PC-3 (cell line): ENCODE measurements around the gene LRRC41. TPM values are rescaled to one million over a fixed set of nuclear protein-coding genes. Genes with fewer than 3 reads are reported as not detected.

Experiments used
- ATAC-seq: fragments of 200-7000 bp; cut with Tn5 transposase; 2 replicates; pipeline ENCODE4 v1.9.1; 2020; ENCODE audit warnings: mild to moderate bottlenecking, moderate library complexity
- BruUV-seq: library from RNA; stranded (reverse); fragments of 400-500 nt; replicated peaks from 2 replicates; lab custom pipeline; 2021; lab: Mats Ljungman, UMichigan
- CTCF ChIA-PET: fragments of 300-600 bp; sonication (Branson Sonifier 250); formaldehyde crosslinking; loops from one replicate; lab custom pipeline; 2022; ENCODE audit warnings: antibody characterized with exemption; lab: Charles Lee
- POLR2A ChIA-PET: fragments of 300-600 bp; sonication (Branson Sonifier 250); formaldehyde crosslinking; loops from one replicate; lab custom pipeline; 2022; ENCODE audit warnings: antibody characterized with exemption; ENCODE audit not compliant: unreplicated experiment; lab: Charles Lee
- DNase-seq: peaks from one replicate; pipeline ENCODE4 v3.0.0-alpha.2; 2015
- H2AFZ ChIP-seq: fragments of 300-600 bp; sonication (generic); 2 replicates; pipeline ENCODE4 v1.6.0; 2016; ENCODE audit warnings: antibody characterized with exemption, low read length
- H3F3A ChIP-seq: fragments of 300-600 bp; sonication (generic); one replicate; pipeline ENCODE4 v1.6.0; 2017; ENCODE audit warnings: antibody characterized with exemption, low read length, control low read depth, mild to moderate bottlenecking; ENCODE audit not compliant: unreplicated experiment
- H3K27ac ChIP-seq: fragments of 300-600 bp; sonication (generic); 2 replicates; pipeline ENCODE4 v1.5.1; 2016; ENCODE audit warnings: mild to moderate bottlenecking, low read length
- H3K27me3 ChIP-seq: fragments of 300-600 bp; sonication (generic); 2 replicates; pipeline ENCODE4 v1.6.1; 2016; ENCODE audit warnings: low read length, mixed read lengths
- H3K36me3 ChIP-seq: fragments of 300-600 bp; sonication (generic); 2 replicates; pipeline ENCODE4 v1.6.1; 2016; ENCODE audit warnings: low read depth, mixed run types, low read length, mixed read lengths
- H3K4me1 ChIP-seq: fragments of 300-600 bp; sonication (generic); 2 replicates; pipeline ENCODE4 v1.5.1; 2016; ENCODE audit warnings: low read length; ENCODE audit not compliant: insufficient read depth
- H3K4me2 ChIP-seq: fragments of 300-600 bp; sonication (generic); 2 replicates; pipeline ENCODE4 v1.6.0; 2016; ENCODE audit warnings: low read length
- H3K4me3 ChIP-seq: fragments of 300-600 bp; sonication (generic); 2 replicates; pipeline ENCODE4 v1.5.1; 2016; ENCODE audit warnings: mild to moderate bottlenecking, low read length, mixed read lengths
- H3K79me2 ChIP-seq: fragments of 300-600 bp; sonication (generic); 2 replicates; pipeline ENCODE4 v1.6.1; 2017; ENCODE audit warnings: low read length, mixed read lengths
- H3K9ac ChIP-seq: fragments of 300-600 bp; sonication (generic); 2 replicates; pipeline ENCODE4 v1.6.0; 2016; ENCODE audit warnings: mild to moderate bottlenecking, low read length
- H3K9me2 ChIP-seq: fragments of 300-600 bp; sonication (generic); replicated peaks from 2 replicates; pipeline ENCODE4 v1.6.1; 2016; ENCODE audit warnings: mixed run types, low read length, mixed read lengths
- H3K9me3 ChIP-seq: fragments of 300-600 bp; sonication (generic); 2 replicates; pipeline ENCODE4 v1.6.1; 2016; ENCODE audit warnings: low read length, mixed read lengths
- H4K20me1 ChIP-seq: fragments of 300-600 bp; sonication (generic); 2 replicates; pipeline ENCODE4 v1.6.1; 2016; ENCODE audit warnings: low read length, mixed read lengths
- EZH2 ChIP-seq: fragments of 300-600 bp; sonication (generic); IDR thresholded peaks from one replicate; pipeline ENCODE4 v1.6.1; 2017; ENCODE audit warnings: antibody characterized with exemption, mild to moderate bottlenecking, low read length; ENCODE audit not compliant: unreplicated experiment
- EZH2phosphoT487 ChIP-seq: fragments of 300-600 bp; sonication (generic); IDR thresholded peaks from 2 replicates; pipeline ENCODE4 v1.6.1; 2018; ENCODE audit warnings: mild to moderate bottlenecking, antibody characterized with exemption, low read length, borderline replicate concordance
- intact Hi-C: fragments of 100-400 bp; cut with micrococcal nuclease; formaldehyde crosslinking; loops from 2 replicates; pipeline ENCODE4 v1.9.0; 2023
- total RNA-seq: library from RNA; depleted of rRNA; stranded (reverse); fragments of >200 nt; gene quantifications from 2 replicates; pipeline ENCODE4 v1.2.3, GENCODE V29; 2014
- TF ChIP-seq, protein P1 (sequence below): fragments of 300-600 bp; sonication (generic); conservative IDR thresholded peaks from 2 replicates; pipeline ENCODE4 v1.5.1; 2017; ENCODE audit warnings: antibody characterized with exemption, low read depth, mild to moderate bottlenecking, low read length

Gene LRRC41
- total RNA-seq, 1 experiment from 2014 or later, result 52.7 TPM

DNA sequence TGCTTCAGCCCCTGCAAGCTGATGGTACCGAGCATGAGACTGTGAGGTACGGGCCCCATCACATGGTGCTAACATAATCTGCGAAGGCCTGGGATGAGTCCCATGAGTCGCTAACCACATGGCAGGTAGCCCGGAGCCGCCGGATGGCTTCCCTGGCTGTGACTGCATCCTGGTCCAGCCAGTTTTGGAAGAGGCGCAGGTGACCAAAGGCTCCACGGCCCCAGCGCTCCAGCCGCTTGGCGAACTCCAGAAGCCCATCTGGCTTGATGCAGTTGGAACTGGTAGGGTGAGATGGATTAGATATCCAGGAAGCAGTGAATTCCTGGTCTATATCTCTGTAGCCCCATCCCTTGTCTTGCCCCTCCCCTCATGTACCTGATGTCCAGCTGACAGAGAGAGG, 24.6 kb downstream of the LRRC41 start:
- no peaks in the 10 kb centered on the region for H4K20me1 ChIP-seq
- H3K9ac ChIP-seq, result no peak overlapping the region
- H3K9me3 ChIP-seq, result no peaks in the 10 kb centered on the region
- TF ChIP-seq EZH2 (no peak), EZH2phosphoT487 (no peak)
- TF ChIP-seq, protein P1, sequence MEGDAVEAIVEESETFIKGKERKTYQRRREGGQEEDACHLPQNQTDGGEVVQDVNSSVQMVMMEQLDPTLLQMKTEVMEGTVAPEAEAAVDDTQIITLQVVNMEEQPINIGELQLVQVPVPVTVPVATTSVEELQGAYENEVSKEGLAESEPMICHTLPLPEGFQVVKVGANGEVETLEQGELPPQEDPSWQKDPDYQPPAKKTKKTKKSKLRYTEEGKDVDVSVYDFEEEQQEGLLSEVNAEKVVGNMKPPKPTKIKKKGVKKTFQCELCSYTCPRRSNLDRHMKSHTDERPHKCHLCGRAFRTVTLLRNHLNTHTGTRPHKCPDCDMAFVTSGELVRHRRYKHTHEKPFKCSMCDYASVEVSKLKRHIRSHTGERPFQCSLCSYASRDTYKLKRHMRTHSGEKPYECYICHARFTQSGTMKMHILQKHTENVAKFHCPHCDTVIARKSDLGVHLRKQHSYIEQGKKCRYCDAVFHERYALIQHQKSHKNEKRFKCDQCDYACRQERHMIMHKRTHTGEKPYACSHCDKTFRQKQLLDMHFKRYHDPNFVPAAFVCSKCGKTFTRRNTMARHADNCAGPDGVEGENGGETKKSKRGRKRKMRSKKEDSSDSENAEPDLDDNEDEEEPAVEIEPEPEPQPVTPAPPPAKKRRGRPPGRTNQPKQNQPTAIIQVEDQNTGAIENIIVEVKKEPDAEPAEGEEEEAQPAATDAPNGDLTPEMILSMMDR, result no peak
- no peaks in the 10 kb centered on the region for H3K9me2 ChIP-seq
- H3K27ac ChIP-seq, result peak overlapping the region; percentile 25
- intact Hi-C loops, result no loop called here
- no peak overlapping the region for H3K4me3 ChIP-seq
- H3K4me1 ChIP-seq, result peaks cover 8% of the 10 kb centered on the region; the same call in 1 of the 2 replicates
- ATAC-seq, result peak; percentile 71
- DNase-seq, result peak; percentile 80
- H2AFZ ChIP-seq, result no peak overlapping the region
- ChIA-PET CTCF (no interaction called here), POLR2A (no interaction called here)
- no peak overlapping the region for H3K4me2 ChIP-seq
- no peaks in the 10 kb centered on the region for H3K79me2 ChIP-seq
- no peaks in the 10 kb centered on the region for H3F3A ChIP-seq
- BruUV-seq, result no TSS peak
- no peaks in the 10 kb centered on the region for H3K27me3 ChIP-seq
- H3K36me3 ChIP-seq, result peaks cover 64% of the 10 kb centered on the region

- H3K9ac ChIP-seq, result no peak overlapping the region
- H3K9me3 ChIP-seq, result no peaks in the 10 kb centered on the region
- ATAC-seq, result no peak
- H3K9me2 ChIP-seq, result no peaks in the 10 kb centered on the region
- H3K27ac ChIP-seq, result no peak overlapping the region
- POLR2A ChIA-PET, result no interaction called here
- no peaks in the 10 kb centered on the region for H4K20me1 ChIP-seq
- peaks cover 74% of the 10 kb centered on the region for H3K36me3 ChIP-seq
- intact Hi-C loops, result no loop called here
- no peak for TF ChIP-seq EZH2
- TF ChIP-seq, protein P1, result no peak
- TF ChIP-seq EZH2phosphoT487, result no peak
- no peak for DNase-seq
- no peak overlapping the region for H2AFZ ChIP-seq
- peaks cover 8% of the 10 kb centered on the region; the same call in 1 of the 2 replicates for H3K4me1 ChIP-seq
- no peaks in the 10 kb centered on the region for H3K27me3 ChIP-seq
- no peaks in the 10 kb centered on the region for H3F3A ChIP-seq
- H3K4me3 ChIP-seq, result no peak overlapping the region
- no peak overlapping the region for H3K4me2 ChIP-seq
- CTCF ChIA-PET, result no interaction called here
- no TSS peak for BruUV-seq
- H3K79me2 ChIP-seq, result no peaks in the 10 kb centered on the region
Measured at GRCh38 chr1:46277658-46278373, 25.6 kb downstream of the LRRC41 start.

- Histone ChIP-seq H3K79me2 (no peaks in the 10 kb centered on the region), H3K9me3 (no peaks in the 10 kb centered on the region), H3K9ac (no peak overlapping the region), H3K4me1 (peaks cover 8% of the 10 kb centered on the region; the same call in 1 of the 2 replicates), H3K27ac (no peak overlapping the region), H4K20me1 (no peaks in the 10 kb centered on the region), H3K27me3 (no peaks in the 10 kb centered on the region), H3K9me2 (no peaks in the 10 kb centered on the region), H3F3A (no peaks in the 10 kb centered on the region), H3K4me2 (no peak overlapping the region), H3K36me3 (peaks cover 81% of the 10 kb centered on the region), H2AFZ (no peak overlapping the region), H3K4me3 (no peak overlapping the region)
- intact Hi-C loops, result no loop called here
- DNase-seq, result no peak
- POLR2A ChIA-PET, result interaction anchor here (0.7 kb wide), 1 partner anchor 29 kb away, joined by 6 read pairs; no protein-coding TSS in a partner anchor
- BruUV-seq, result no TSS peak
- ATAC-seq, result no peak
- TF ChIP-seq EZH2phosphoT487 (no peak), EZH2 (no peak)
- TF ChIP-seq, protein P1, result no peak
- CTCF ChIA-PET, result interaction anchor here (1.5 kb wide), 1 partner anchor 30 kb away, joined by 3 read pairs; no protein-coding TSS in a partner anchor
Measured at GRCh38 chr1:46275030-46275337, 28.4 kb downstream of the LRRC41 start.
